ENCODE measurements around the gene BCL2L14.

GRCh38 chr12:12054993-12055392 lies 15.7 kb upstream of the BCL2L14 start:
- TF ChIP-seq POLR2A (IDR thresholded peaks at IDR 0.05; ENCODE audit: low read length), result no peak
- TF ChIP-seq GATA1 (IDR thresholded peaks at IDR 0.05; ENCODE audit: low read depth, low read length), result no peak
